Aorta (tissue), 5 donors: Measurements from ENCODE around the gene GRAPL. TPM values are rescaled to one million over a fixed set of nuclear protein-coding genes. Genes with fewer than 3 reads are reported as not detected.
"Not testable (repeated sequence)": the region's sequence is repeated elsewhere in the genome, so short reads cannot be mapped to it uniquely, and the experiment has no call there.

ENCODE experiments used
- ATAC-seq: fragments of 200-7000 bp; cut with Tn5 transposase; one replicate; pipeline ENCODE4 v1.9.1; 2022; ENCODE audit warnings: moderate library complexity; ENCODE audit not compliant: low FRiP score
- DNase-seq, 2 donors: peaks; one replicate each; pipeline ENCODE4 v3.0.0-alpha.2; 2020
- H3K27ac ChIP-seq, 2 donors: one replicate each; pipeline ENCODE4 v1.5.1; 2013; ENCODE audit warnings: low read length in 2 of 2, mild to moderate bottlenecking in 2 of 2, moderate library complexity in 2 of 2, control low read depth in 1 of 2, inconsistent platforms in 1 of 2, low read depth in 1 of 2
- H3K27me3 ChIP-seq, 2 donors: one replicate each; pipeline ENCODE4 v1.6.1; 2013; ENCODE audit warnings: control low read depth in 1 of 2, low read length in 1 of 2, mild to moderate bottlenecking in 1 of 2, moderate library complexity in 1 of 2; ENCODE audit not compliant: insufficient read depth in 2 of 2, control insufficient read depth in 1 of 2
- H3K36me3 ChIP-seq, 2 donors: one replicate each; pipeline ENCODE4 v1.6.1; 2013; ENCODE audit warnings: control low read depth in 1 of 2, low read length in 1 of 2, mild to moderate bottlenecking in 1 of 2; ENCODE audit not compliant: insufficient read depth in 2 of 2, control insufficient read depth in 1 of 2
- H3K4me1 ChIP-seq, 2 donors: one replicate each; pipeline ENCODE4 v1.6.1; 2013; ENCODE audit warnings: low read length in 2 of 2, control low read depth in 1 of 2, mild to moderate bottlenecking in 1 of 2, moderate library complexity in 1 of 2; ENCODE audit not compliant: insufficient read depth in 2 of 2, control insufficient read depth in 1 of 2
- H3K4me3 ChIP-seq, 2 donors: one replicate each; pipeline ENCODE4 v1.5.1; 2013; ENCODE audit warnings: low read length in 2 of 2, control low read depth in 1 of 2, mild to moderate bottlenecking in 1 of 2
- H3K9me3 ChIP-seq: one replicate; pipeline ENCODE4 v1.6.1; 2013; ENCODE audit warnings: mild to moderate bottlenecking, low read length; ENCODE audit not compliant: control insufficient read depth
- WGBS, 2 donors: extraction: QIAGEN DNeasy Blood & Tissue Kit; methylation state at CpG; one replicate each; pipeline ENCODE4 v1.1.7; 2013; 5-methylcytosine and 5-hydroxymethylcytosine counted together
- intact Hi-C, 2 donors: fragments of 100-400 bp; cut with DNase I; formaldehyde crosslinking; loops; one replicate each; pipeline versions ENCODE4 v1.14.2 to v1.15.0; 2022
- polyA plus RNA-seq, 2 donors: library from polyadenylated mRNA; stranded (reverse); fragments of 200-250 nt; gene quantifications; one replicate each; pipeline ENCODE4 v1.2.3, GENCODE V29; 2013
- total RNA-seq, 2 donors: library from RNA; stranded (reverse); fragmentation: NEBNext Ultra II Directional; extraction: Animal tissue kit (Norgen Biotek cat#: 25700); gene quantifications; one replicate each; pipeline ENCODE4 v1.2.1, GENCODE V29; 2021
- donor health status: healthy with polysubstance abuse.
- donor health status: Bipolar disorder and iron deficiency.
- donor health status: DM: no; HTN: no; CAD: no.
- donor health status: DM: no; HTN: no; CAD: no.
- donor health status: DM: yes; HTN: yes; CAD: no.

The GRAPL gene
- total and polyA plus RNA-seq, 4 donors = 6.3 to 6.6 TPM; not detected in 2

DNA sequence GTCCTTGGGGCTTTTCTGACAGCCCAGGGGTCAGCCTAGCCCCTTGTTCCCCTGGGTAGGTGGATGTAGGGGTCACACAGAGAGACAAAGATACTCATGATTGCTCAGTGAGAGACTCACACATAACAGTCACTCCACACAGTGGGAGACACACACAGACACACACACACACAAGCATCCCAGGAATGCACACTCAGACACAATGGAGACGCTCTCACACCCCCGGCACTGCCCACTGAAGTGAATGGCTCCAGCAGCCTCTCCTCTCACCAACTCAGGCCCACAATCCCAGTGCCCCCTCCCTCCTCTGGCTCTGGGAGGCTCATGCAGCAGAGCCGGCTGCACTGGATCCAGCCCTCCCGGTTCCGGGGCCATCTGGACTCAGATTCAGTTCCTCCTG lies 17.0 kb downstream of the GRAPL start:
- DNase-seq = peak in 1 of 2 donors; percentile 9
- H3K27ac ChIP-seq, H3K4me3 ChIP-seq, H3K4me1 ChIP-seq, intact Hi-C loops, H3K36me3 ChIP-seq, H3K9me3 ChIP-seq, H3K27me3 ChIP-seq, ATAC-seq: not testable (repeated sequence)
- WGBS, 2 donors = 6 to 14% methylated on average over 2 of the region's 5 CpGs

DNA sequence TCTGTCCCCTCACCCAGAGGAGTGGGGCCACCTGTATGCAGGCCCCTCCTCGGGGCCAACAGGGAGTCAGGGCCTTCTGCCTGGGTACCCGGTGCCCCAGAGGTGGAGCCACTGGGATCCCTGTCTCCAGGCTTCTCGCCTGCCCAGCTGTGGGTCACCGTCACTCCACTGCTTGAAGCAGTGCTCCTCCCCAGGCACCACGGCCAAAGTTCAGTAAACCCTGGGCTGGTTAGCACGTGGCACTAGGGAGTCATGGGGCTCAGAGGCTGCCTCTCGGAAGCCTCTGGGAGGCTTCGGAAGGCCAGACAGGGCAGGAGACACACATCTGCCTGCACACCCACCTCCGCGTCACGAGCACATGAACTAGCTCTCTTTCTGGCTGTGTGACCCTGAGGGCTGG lies 18.1 kb downstream of the GRAPL start:
- intact Hi-C loops, H3K27me3 ChIP-seq, ATAC-seq, H3K4me3 ChIP-seq, DNase-seq, H3K36me3 ChIP-seq, H3K4me1 ChIP-seq, H3K9me3 ChIP-seq, H3K27ac ChIP-seq: not testable (repeated sequence)
- WGBS, 2 donors = no CpG with 5 or more reads among the region's 11 CpGs

DNA sequence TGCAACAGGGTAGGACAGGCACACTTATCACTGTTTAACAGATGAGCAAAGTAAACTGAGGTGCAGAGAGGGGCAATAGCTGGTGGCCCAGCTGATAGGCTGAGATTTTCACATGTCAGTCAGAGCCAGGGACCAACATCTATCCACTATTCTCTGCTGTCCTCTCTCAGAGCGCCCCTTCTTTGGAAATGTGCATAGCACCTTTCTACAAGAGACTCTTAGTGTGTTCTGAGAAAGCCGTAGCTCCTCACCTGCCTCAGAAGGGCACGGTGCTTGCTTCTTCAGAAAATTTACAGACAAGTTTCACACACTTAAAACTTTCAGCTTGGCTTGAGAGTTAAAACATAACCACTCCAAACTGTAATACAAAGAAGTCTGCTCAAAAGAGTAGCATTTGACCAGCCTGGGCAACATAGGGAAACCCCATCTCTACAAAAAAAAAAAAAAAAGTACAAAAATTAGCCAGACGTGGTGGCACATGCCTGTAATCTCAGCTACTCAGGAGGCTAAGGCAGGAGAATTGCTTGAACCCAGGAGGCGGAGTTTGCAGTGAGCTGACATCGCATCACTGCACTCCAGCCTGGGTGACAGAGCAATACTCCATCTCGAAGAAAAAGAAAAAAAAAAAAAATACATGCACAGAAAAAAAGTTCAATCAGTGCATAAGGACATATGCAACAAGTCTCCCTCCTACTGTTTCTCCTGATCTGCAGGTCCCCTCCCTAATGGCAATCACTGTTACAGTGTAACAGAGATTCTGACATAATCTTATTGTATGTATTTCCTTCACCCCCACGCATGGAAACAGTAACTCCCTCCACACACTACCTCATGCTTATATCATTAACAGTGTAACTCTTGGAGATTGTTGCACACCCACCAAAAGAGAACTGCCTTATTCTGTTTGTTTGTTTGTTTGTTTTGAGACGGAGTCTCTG lies 23.6 kb downstream of the GRAPL start:
- WGBS, 2 donors = no CpG with 5 or more reads among the region's 9 CpGs
- DNase-seq, intact Hi-C loops, ATAC-seq, H3K27ac ChIP-seq, H3K9me3 ChIP-seq, H3K27me3 ChIP-seq, H3K36me3 ChIP-seq, H3K4me3 ChIP-seq, H3K4me1 ChIP-seq: not testable (repeated sequence)

DNA sequence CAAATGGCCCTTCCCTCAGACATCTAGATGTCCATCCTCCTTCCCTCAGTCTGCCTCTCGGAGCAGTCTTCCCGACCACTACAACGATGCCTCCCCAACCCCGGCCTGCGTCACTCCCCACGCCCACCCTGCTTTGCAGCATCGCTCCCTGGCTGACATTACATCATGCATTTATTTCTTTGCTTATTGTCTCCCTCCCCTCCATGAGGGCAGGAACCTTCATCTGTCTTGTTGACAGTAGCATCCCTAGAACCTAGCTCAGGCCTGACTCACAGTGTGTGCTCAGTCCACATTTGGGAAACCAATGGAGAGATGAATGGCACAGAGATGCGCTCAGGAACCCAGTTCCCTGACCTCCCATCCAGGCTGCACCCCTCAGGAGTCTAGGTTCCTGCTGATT lies 30.2 kb downstream of the GRAPL start:
- H3K9me3 ChIP-seq, H3K4me3 ChIP-seq, H3K4me1 ChIP-seq, H3K36me3 ChIP-seq, H3K27ac ChIP-seq, H3K27me3 ChIP-seq, ATAC-seq, DNase-seq, intact Hi-C loops: not testable (repeated sequence)
- no CpG with 5 or more reads among the region's 8 CpGs for WGBS, 2 donors

DNA sequence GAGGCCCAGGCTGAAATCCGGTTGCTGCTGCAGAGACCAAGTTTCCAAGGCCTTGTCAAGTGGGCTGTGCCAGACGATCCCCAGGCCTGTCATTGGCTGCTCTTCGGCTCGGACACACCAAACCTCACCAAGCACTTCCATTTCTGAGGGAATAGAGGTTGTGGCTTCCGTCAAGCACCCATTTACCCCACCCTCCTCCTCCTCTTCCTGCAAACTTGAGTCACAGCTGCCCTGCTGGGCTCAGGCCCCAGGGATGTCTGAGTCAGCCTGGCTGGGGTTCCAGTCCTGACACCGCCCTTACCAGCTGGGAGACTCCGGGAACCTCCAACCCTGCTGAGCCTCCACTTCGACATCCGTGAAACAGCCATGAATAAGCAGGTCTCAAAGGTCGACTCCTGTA lies 31.1 kb downstream of the GRAPL start:
- H3K27ac ChIP-seq, H3K27me3 ChIP-seq, DNase-seq, H3K36me3 ChIP-seq, intact Hi-C loops, H3K4me1 ChIP-seq, H3K9me3 ChIP-seq, H3K4me3 ChIP-seq: not testable (repeated sequence)
- no CpG with 5 or more reads among the region's 10 CpGs for WGBS, 2 donors
- peak; percentile 68 for ATAC-seq

DNA sequence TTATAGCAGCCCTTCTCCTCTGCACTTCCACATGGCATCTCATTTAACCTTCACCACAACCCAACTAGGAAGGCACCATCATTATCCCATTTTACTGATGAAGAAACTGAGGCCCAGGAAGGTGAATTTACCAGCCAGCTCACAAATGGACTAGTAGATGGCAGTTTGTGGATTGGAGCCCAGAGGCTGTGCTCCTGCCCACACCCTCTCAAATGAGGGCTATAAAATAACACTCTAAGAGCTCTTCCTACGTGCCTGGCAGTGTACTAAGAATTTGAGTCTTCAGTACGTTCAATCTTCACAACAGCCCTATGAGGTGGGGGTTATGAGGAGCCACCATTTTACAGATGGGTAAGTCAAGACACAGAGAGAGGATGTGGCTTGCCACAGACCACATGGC lies 31.5 kb downstream of the GRAPL start:
- DNase-seq, H3K27me3 ChIP-seq, H3K27ac ChIP-seq, intact Hi-C loops, H3K36me3 ChIP-seq, ATAC-seq, H3K9me3 ChIP-seq, H3K4me1 ChIP-seq, H3K4me3 ChIP-seq: not testable (repeated sequence)
- no CpG with 5 or more reads among the region's 2 CpGs for WGBS, 2 donors

DNA sequence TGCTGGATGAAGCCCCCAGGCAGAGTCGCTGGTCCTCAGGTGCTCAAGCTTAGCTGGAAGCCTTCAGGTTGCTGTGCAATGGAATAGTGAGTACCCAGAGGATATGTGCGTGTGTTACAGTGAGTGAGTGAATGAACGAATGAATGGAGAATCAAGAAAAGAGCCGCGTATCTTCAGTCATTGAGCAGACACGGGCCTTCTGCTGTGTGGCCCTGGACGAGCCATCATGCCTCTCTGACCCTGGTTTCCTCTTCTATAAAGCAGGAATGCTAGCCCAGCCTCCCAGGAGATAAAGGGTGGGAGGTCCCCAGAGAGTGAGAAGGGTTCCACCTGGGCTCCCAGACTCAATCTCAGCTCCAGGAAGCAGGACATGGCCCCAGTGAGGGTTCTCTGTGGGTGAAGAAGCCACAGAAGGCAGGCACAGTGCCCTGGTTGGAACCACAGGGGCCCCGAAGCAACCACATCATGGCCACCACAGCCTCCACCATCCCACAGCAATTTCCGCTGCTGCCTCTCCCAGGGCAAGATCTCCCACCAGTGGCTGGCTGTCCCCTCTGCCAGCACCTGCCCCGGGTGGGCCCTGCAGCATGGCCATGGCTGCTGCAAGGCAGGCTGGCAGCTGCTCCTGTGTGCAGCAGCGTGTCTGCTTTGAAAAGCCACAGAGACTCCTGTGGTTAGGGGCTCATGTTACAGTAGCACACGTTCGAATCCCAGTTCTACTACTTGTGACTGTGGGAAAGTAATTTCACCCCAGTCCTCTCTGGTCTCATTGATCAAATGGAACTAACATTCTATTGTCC lies 34.1 kb downstream of the GRAPL start:
- H3K36me3 ChIP-seq, H3K9me3 ChIP-seq, DNase-seq, H3K27ac ChIP-seq, H3K4me3 ChIP-seq, H3K4me1 ChIP-seq, H3K27me3 ChIP-seq, ATAC-seq, intact Hi-C loops: not testable (repeated sequence)
- no CpG with 5 or more reads among the region's 13 CpGs for WGBS, 2 donors

DNA sequence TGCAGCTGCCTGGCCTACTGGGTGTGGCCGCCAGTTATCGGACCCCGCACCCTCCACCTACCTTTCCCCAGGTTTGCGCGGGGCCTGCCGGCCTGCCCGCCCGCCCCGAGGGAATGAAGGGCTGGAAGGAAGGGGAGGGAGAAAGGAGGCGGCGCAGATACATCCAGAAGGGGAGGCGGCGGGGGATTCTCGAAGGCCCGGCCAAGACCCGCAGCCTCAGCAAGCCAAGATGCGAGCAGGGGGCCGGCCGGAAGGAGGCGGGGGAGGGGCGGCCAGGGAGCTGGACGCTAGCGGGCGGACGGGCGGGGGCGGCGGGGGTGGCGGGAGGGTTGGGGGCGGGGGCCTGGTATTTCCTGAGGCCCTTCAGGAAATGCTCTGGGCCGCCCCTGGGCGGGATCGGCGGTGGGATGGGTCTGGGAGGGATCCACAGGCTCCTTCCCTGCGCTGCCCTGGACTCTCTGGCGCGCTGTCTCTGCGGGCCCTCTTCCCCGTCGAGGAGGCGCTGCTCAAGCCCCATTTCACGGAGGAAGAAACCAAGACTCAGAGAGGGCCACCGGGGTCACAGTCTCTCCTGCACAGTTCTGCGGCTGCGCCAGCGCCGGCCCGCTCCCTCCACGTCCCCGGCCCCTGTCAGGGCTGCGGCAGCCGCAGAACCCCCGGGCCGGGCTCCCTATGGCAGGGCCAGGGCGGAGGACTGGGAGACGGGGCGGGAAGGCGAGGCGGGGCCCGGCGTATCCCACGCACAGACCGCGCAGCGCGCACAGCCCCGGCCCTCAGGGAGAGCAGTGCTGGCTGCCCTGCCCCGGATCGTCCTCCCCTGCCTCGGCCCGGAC lies 35.2 kb downstream of the GRAPL start:
- no CpG with 5 or more reads among the region's 71 CpGs for WGBS, 2 donors
- intact Hi-C loops, H3K27ac ChIP-seq, DNase-seq, H3K36me3 ChIP-seq, H3K4me1 ChIP-seq, H3K27me3 ChIP-seq, H3K9me3 ChIP-seq, H3K4me3 ChIP-seq: not testable (repeated sequence)
- peak; percentile 89 for ATAC-seq
